Activated naive CD4-positive, alpha-beta T cell treated with anti-CD3 and anti-CD28 coated beads for 36 hours (primary cell): ENCODE data around the gene ADM2. TPM values are rescaled to one million over a fixed set of nuclear protein-coding genes. Genes with fewer than 3 reads are reported as not detected.
"Not testable (repeated sequence)": the region's sequence is repeated elsewhere in the genome, so short reads cannot be mapped to it uniquely, and the experiment has no call there.

Experiments
- CTCF ChIA-PET: fragments of 350-600 bp; sonication (Branson Sonifier 250); formaldehyde crosslinking; loops from one replicate; lab custom pipeline; 2021; ENCODE audit warnings: antibody characterized with exemption; lab: Charles Lee
- DNase-seq: peaks from one replicate; pipeline ENCODE4 v3.0.0-alpha.2; 2020
- H3K27ac Mint-ChIP-seq: one replicate; pipeline ENCODE4 v1.8.0; 2021; ENCODE audit warnings: mild to moderate bottlenecking, mixed read lengths
- H3K27me3 Mint-ChIP-seq: one replicate; pipeline ENCODE4 v1.8.0; 2021; ENCODE audit warnings: low read depth, mixed read lengths
- H3K36me3 Mint-ChIP-seq: one replicate; pipeline ENCODE4 v1.8.0; 2021; ENCODE audit warnings: low read depth, mixed read lengths
- H3K4me1 Mint-ChIP-seq: one replicate; pipeline ENCODE4 v1.8.0; 2021; ENCODE audit warnings: low read depth, mixed read lengths
- H3K4me3 Mint-ChIP-seq: one replicate; pipeline ENCODE4 v1.8.0; 2021; ENCODE audit warnings: mild to moderate bottlenecking, moderate library complexity, mixed read lengths
- H3K9me3 Mint-ChIP-seq: one replicate; pipeline ENCODE4 v1.8.0; 2021; ENCODE audit warnings: mixed read lengths
- intact Hi-C: fragments of 100-400 bp; cut with micrococcal nuclease; formaldehyde crosslinking; loops from one replicate; pipeline ENCODE4 v1.15.1; 2023
- total RNA-seq, 2 experiments: library from RNA; stranded (reverse); gene quantifications; one replicate each; pipeline ENCODE4 v1.2.3, GENCODE V29; 2021

Gene ADM2
- total RNA-seq, 2 experiments from 2014 or later: 7.5 to 8.3 TPM

- Mint-ChIP-seq H3K4me1 (peaks cover 30% of the 10 kb centered on the region), H3K27me3 (no peaks in the 10 kb centered on the region), H3K9me3 (no peaks in the 10 kb centered on the region), H3K36me3 (peaks cover 11% of the 10 kb centered on the region), H3K27ac (peak within 1 kb of the TSS; percentile 96), H3K4me3 (peak within 1 kb of the TSS; percentile 96)
- CTCF ChIA-PET: interaction anchor here (1.0 to 2.8 kb wide), 6 partner anchors 10 to 267 kb away, joined by 3 to 22 read pairs (median 4); partner anchors contain the start of genes SCO2 and SYCE3
- DNase-seq: peak; percentile 98
- intact Hi-C loops: loop anchor here (1.0 to 2.0 kb wide), 8 partner anchors 17 to 165 kb away; partner anchors contain the start of genes CHKB, PPP6R2, SBF1 and SCO2
Observed at GRCh38 chr22:50507991-50508884, 26.9 kb downstream of the ADM2 start, which contains the start of gene NCAPH2. Gene NCAPH2, plus strand, starts transcription at chr22:50508224. Its CDS starts 114 bp downstream, at chr22:50508338.

DNA sequence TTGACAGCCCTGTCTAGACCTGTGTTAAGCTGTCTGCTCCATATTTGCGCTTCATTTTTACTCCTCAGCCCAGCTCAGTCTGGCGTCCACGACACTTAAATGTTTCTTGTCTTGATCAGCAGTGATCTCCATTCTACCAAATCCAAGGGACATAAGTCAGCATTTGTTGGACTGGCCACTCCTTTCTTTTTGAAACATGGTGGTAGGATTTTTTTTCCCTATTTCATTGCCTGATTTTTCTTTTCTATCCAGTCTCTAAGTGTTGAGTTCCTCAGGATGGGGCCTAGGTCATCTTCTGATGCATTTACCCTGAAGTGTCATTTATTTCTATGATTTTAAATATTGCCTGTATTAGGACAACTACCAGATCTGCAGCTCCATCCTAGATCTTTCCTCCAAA is 27.6 kb downstream of the ADM2 start:
- peaks cover 14% of the 10 kb centered on the region for H3K36me3 Mint-ChIP-seq
- intact Hi-C loops: loop anchor here (1.0 to 2.0 kb wide), 6 partner anchors 16 to 166 kb away; partner anchors contain the start of genes CHKB, PPP6R2, SCO2 and SYCE3

DNA sequence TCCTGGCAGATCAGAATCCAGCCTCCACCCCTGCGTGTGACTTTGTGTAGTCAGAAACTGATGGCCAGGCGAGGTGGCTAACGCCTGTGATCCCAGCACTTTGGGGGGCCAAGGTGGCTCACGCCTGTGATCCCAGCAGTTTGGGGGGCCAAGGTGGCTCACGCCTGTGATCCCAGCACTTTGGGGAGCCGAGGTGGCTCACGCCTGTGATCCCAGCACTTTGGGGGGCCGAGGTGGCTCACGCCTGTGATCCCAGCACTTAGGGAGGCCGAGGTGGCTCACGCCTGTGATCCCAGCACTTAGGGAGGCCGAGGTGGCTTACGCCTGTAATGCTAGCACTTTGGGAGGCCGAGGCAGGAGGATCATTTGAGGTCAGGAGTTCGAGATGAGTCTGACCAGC is 31.8 kb downstream of the ADM2 start:
- H3K9me3 Mint-ChIP-seq: no peaks in the 10 kb centered on the region
- H3K4me3 Mint-ChIP-seq: no peak overlapping the region
- no peak for DNase-seq
- peaks cover 26% of the 10 kb centered on the region for H3K36me3 Mint-ChIP-seq
- peaks cover 38% of the 10 kb centered on the region for H3K4me1 Mint-ChIP-seq
- H3K27me3 Mint-ChIP-seq: no peaks in the 10 kb centered on the region
- intact Hi-C loops: no loop called here
- H3K27ac Mint-ChIP-seq: no peak overlapping the region
- CTCF ChIA-PET: no interaction called here

More for the DNA sequence above, 27.6 kb downstream of the ADM2 start:
- Mint-ChIP-seq H3K27ac (peak overlapping the region; percentile 93), H3K9me3 (no peaks in the 10 kb centered on the region), H3K4me3 (peak overlapping the region; percentile 96), H3K27me3 (no peaks in the 10 kb centered on the region), H3K4me1 (peaks cover 34% of the 10 kb centered on the region)
- DNase-seq: no peak
- CTCF ChIA-PET: interaction anchor here (0.8 to 2.8 kb wide), 6 partner anchors 11 to 268 kb away, joined by 3 to 22 read pairs (median 4); partner anchors contain the start of genes CPT1B, SCO2 and SYCE3

DNA sequence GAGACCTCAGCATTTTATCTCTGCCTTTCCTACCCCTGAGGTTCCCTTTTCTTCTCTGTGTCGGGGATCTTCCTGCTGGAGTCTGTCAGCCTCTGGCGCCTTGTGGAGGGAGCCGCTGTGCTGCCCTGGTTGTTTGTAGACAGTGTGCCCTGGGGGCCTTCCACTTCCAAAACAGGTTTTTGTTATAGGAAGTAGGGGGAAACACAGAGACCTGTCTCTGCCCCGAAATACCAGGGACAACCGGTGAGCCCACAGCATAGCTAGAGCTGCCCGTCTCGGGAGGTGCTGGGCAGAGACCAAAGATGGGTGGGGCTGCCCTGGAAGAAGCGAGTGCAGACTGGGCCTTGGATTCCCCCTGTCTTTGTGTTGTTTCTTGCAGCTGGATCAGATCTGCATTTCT is 34.7 kb downstream of the ADM2 start:
- H3K4me3 Mint-ChIP-seq: no peak overlapping the region
- peaks cover 35% of the 10 kb centered on the region for H3K36me3 Mint-ChIP-seq
- H3K27ac Mint-ChIP-seq: no peak overlapping the region
- CTCF ChIA-PET: interaction anchor here (1.3 to 1.8 kb wide), 2 partner anchors 9 to 106 kb away, joined by 4 to 9 read pairs; partner anchors contain the start of gene SCO2
- intact Hi-C loops: no loop called here
- no peaks in the 10 kb centered on the region for H3K9me3 Mint-ChIP-seq
- peaks cover 25% of the 10 kb centered on the region for H3K4me1 Mint-ChIP-seq
- DNase-seq: no peak
- no peaks in the 10 kb centered on the region for H3K27me3 Mint-ChIP-seq

- no peaks in the 10 kb centered on the region for H3K27me3 Mint-ChIP-seq
- no peak for DNase-seq
- peaks cover 22% of the 10 kb centered on the region for H3K4me1 Mint-ChIP-seq
- no peak overlapping the region for H3K4me3 Mint-ChIP-seq
- H3K9me3 Mint-ChIP-seq: no peaks in the 10 kb centered on the region
- H3K27ac Mint-ChIP-seq: no peak overlapping the region
- CTCF ChIA-PET: no interaction called here
- peaks cover 36% of the 10 kb centered on the region for H3K36me3 Mint-ChIP-seq
- intact Hi-C loops: no loop called here
Observed at GRCh38 chr22:50516891-50517290, 35.5 kb downstream of the ADM2 start.

DNA sequence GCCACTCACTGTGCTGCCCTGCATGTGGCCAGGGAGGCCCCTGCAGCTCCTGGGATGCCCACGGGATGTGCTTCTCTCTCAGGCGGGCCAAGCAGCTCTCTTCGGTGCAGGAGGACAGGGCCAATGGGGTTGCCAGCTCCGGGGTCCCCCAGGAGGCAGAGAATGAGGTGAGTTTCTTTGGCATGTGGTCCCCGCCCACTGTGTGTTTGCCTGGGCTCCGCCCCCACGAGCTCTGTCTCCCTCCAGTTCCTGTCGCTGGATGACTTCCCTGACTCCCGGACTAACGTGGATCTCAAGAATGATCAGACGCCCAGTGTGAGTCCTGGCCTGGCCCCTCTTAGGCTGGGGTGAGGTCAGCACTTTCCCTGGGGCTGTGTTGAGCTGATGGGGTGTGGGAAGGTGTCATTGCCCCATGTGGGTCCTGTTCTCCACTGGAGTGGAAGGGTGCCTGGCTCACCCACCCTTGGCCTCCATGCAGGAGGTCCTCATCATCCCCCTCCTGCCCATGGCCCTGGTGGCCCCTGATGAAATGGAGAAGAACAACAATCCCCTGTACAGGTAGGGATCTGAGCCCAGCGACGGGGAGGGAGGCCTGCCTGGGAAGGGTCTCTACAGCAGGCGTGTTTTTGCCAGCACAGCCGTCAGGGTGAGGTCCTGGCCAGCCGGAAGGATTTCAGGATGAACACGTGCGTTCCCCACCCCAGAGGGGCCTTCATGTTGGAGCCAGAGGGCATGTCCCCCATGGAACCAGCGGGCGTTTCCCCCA is 36.3 kb downstream of the ADM2 start:
- Mint-ChIP-seq H3K4me3 (no peak overlapping the region), H3K27ac (no peak overlapping the region), H3K9me3 (no peaks in the 10 kb centered on the region), H3K4me1 (peaks cover 16% of the 10 kb centered on the region), H3K36me3 (peaks cover 33% of the 10 kb centered on the region), H3K27me3 (no peaks in the 10 kb centered on the region)
- no peak for DNase-seq
- CTCF ChIA-PET: no interaction called here
- intact Hi-C loops: no loop called here

DNA sequence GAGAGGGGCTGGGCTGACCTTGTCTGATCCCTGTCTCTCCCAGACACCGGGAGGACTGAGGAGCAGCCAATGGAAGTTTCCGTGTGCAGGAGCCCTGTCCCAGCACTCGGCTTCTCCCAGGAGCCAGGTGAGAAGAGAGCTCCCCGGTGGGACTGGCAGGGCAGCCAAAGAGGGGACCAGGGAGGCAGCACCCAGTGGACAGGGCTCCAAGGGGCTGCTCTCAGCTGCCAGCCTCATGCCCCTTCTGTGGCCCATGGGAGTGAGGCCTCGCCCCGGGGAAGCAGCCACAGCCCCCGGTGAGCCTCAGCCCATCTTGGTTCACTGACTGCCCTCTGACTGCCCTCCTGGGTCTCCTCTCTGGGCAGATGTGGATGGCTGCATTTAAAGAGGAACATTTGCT is 37.3 kb downstream of the ADM2 start:
- Mint-ChIP-seq H3K36me3 (peaks cover 37% of the 10 kb centered on the region), H3K4me1 (peaks cover 13% of the 10 kb centered on the region), H3K27me3 (no peaks in the 10 kb centered on the region), H3K4me3 (no peak overlapping the region), H3K27ac (no peak overlapping the region), H3K9me3 (no peaks in the 10 kb centered on the region)
- intact Hi-C loops: no loop called here
- CTCF ChIA-PET: no interaction called here
- DNase-seq: no peak

GRCh38 chr22:50519151-50519550 is 37.8 kb downstream of the ADM2 start:
- no peaks in the 10 kb centered on the region for H3K9me3 Mint-ChIP-seq

GRCh38 chr22:50520184-50520583 is 38.8 kb downstream of the ADM2 start:
- H3K9me3 Mint-ChIP-seq, CTCF ChIA-PET, intact Hi-C loops: not testable (repeated sequence)

More at GRCh38 chr22:50519151-50519550, 37.8 kb downstream of the ADM2 start:
- Mint-ChIP-seq H3K27ac (no peak overlapping the region), H3K4me3 (no peak overlapping the region), H3K27me3 (no peaks in the 10 kb centered on the region), H3K36me3 (peaks cover 38% of the 10 kb centered on the region), H3K4me1 (peaks cover 12% of the 10 kb centered on the region)
- intact Hi-C loops: no loop called here
- CTCF ChIA-PET: no interaction called here
- no peak for DNase-seq

DNA sequence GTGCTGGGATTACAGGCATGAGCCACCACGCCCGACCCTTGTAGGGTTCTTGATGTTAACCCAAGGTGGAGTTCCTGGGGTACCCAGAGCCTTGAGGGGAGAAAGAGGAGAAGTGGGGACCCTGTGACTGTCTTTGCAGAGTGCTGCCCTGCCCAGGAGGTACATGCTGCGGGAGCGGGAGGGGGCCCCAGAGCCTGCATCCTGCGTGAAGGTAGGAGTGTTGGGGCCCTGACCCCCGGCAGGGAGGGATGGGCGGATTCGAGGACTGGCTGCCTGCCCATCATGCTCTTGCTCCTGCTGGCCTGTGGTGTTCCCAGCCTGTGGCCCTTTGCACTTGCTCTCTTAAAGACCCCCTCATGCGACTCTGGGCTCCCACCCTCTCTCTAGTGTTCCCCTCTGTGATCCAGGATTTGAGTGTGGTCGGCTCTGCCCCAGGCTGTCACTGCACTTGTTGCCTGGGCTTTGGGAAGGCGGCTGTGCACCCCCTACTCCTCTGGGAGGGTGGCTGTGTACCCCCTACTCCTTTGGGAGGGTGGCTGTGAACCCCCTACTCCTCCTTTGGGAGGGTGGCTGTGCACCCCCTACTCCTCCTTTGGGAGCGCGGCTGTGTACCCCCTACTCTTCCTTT is 39.6 kb downstream of the ADM2 start:
- H3K36me3 Mint-ChIP-seq: peaks cover 32% of the 10 kb centered on the region
- CTCF ChIA-PET: interaction anchor here (0.6 kb wide), 1 partner anchor 112 kb away, joined by 3 read pairs; no protein-coding TSS in a partner anchor
- H3K4me3 Mint-ChIP-seq: no peak overlapping the region
- H3K27ac Mint-ChIP-seq: no peak overlapping the region
- no peak for DNase-seq
- H3K9me3 Mint-ChIP-seq: no peaks in the 10 kb centered on the region
- H3K4me1 Mint-ChIP-seq: peaks cover 11% of the 10 kb centered on the region
- no peaks in the 10 kb centered on the region for H3K27me3 Mint-ChIP-seq
- intact Hi-C loops: no loop called here

More at GRCh38 chr22:50520184-50520583, 38.8 kb downstream of the ADM2 start:
- H3K27ac Mint-ChIP-seq, DNase-seq, H3K4me3 Mint-ChIP-seq, H3K27me3 Mint-ChIP-seq: not testable (repeated sequence)
- H3K36me3 Mint-ChIP-seq: peaks cover 36% of the 10 kb centered on the region
- H3K4me1 Mint-ChIP-seq: peaks cover 13% of the 10 kb centered on the region

- no peaks in the 10 kb centered on the region for H3K9me3 Mint-ChIP-seq
- CTCF ChIA-PET: interaction anchor here (0.6 kb wide), 1 partner anchor 112 kb away, joined by 3 read pairs; no protein-coding TSS in a partner anchor
- H3K27me3 Mint-ChIP-seq: no peaks in the 10 kb centered on the region
- H3K27ac Mint-ChIP-seq: no peak overlapping the region
- intact Hi-C loops: no loop called here
- peaks cover 28% of the 10 kb centered on the region for H3K36me3 Mint-ChIP-seq
- no peak for DNase-seq
- peaks cover 11% of the 10 kb centered on the region for H3K4me1 Mint-ChIP-seq
- no peak overlapping the region for H3K4me3 Mint-ChIP-seq
Observed at GRCh38 chr22:50521710-50522109, 40.4 kb downstream of the ADM2 start.
